ENCODE measurements around the gene NOTUM. TPM values are rescaled to one million over a fixed set of nuclear protein-coding genes. Genes with fewer than 3 reads are reported as not detected.
"Not testable (repeated sequence)": the region's sequence is repeated elsewhere in the genome, so short reads cannot be mapped to it uniquely, and the experiment has no call there.

The NOTUM gene
- total RNA-seq, 2 experiments from 2014 or later, result not detected

DNA sequence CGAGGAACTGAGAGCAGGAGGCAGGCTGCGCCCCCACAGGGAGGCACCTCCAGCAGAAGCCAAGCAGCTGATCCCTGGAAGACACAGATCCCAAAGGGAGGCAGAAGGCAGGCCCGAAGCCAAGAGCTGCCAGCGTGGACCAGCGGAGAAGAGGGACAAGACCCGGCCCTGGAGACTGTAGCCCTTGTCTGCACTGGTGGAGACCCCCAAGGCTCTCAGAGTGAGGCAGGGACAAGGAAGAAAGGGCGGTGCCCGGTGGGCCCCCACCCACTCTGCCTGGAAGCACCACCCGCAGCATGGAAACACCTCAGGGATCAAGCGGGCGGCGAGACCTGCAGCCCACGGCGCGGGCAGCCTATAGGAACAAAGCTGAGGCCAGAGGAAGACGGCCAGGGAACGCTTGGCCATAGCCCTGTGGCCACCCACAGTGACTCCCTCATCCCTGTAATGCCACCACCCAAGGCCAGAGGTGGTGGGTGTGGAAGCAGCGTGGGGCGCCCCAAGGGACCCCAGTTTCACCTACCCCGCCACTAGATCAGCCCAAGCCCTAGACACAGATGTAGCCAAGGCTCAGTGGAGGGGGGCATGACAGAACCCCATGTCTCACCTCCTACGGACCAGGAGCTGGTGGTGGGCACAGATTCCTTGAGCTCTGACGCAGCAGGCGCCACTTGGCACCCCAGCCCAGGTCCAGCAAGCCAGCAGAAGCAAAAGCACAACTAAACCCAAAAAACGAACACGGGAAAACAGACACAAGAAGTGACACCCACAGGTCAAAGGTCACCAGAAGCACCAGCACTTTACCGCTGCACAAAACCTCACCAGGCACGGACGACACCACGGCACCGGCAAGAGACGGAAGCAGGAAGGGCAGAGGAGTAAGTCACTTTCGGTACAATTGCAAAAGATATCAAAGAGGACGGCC, 40.1 kb downstream of the NOTUM start:
- peaks cover 8% of the 10 kb centered on the region for H3K36me3 ChIP-seq (ENCODE audit: insufficient read depth, low read length)
- CTCF ChIA-PET, result interaction anchor here (0.8 kb wide), 1 partner anchor 39 kb away, joined by 3 read pairs; no protein-coding TSS in a partner anchor
- no peaks in the 10 kb centered on the region for H3K27me3 ChIP-seq (ENCODE audit: control insufficient read depth in 1 of 2, insufficient read depth in 2 of 2, low read length in 2 of 2)
- H3K27ac ChIP-seq (ENCODE audit: low read depth in 1 of 2, low read length in 2 of 2), result no peak overlapping the region
- no peak overlapping the region for H3K4me3 ChIP-seq (ENCODE audit: low read length)
- H3K4me3 Mint-ChIP-seq, result peak overlapping the region; percentile 15
- DNase-seq (peak in 2 of 14 experiments; percentile 40 to 56), ATAC-seq (ENCODE audit: poor library complexity) (no peak)
- peaks cover 58% of the 10 kb centered on the region for H3K4me1 ChIP-seq (ENCODE audit: insufficient read depth, low read length)
- no peak overlapping the region for H3K27ac Mint-ChIP-seq
- intact Hi-C loops (cut with DNase I, micrococcal nuclease), result no loop called here
- no peaks in the 10 kb centered on the region for H3K9me3 Mint-ChIP-seq
- H3K36me3 Mint-ChIP-seq (ENCODE audit: low read depth), result peaks cover 23% of the 10 kb centered on the region
- TF ChIP-seq CTCF (IDR thresholded peaks at IDR 0.05), result no peak
- H3K27me3 Mint-ChIP-seq, result no peaks in the 10 kb centered on the region
- H3K4me1 Mint-ChIP-seq (ENCODE audit: low read depth), result peaks cover 35% of the 10 kb centered on the region
- no peaks in the 10 kb centered on the region for H3K9me3 ChIP-seq (ENCODE audit: control insufficient read depth in 1 of 2, insufficient read depth in 1 of 2, low read length in 2 of 2)
- POLR2A ChIA-PET, result interaction anchor here (0.6 kb wide), 1 partner anchor 17 kb away, joined by 3 read pairs; no protein-coding TSS in a partner anchor

DNA sequence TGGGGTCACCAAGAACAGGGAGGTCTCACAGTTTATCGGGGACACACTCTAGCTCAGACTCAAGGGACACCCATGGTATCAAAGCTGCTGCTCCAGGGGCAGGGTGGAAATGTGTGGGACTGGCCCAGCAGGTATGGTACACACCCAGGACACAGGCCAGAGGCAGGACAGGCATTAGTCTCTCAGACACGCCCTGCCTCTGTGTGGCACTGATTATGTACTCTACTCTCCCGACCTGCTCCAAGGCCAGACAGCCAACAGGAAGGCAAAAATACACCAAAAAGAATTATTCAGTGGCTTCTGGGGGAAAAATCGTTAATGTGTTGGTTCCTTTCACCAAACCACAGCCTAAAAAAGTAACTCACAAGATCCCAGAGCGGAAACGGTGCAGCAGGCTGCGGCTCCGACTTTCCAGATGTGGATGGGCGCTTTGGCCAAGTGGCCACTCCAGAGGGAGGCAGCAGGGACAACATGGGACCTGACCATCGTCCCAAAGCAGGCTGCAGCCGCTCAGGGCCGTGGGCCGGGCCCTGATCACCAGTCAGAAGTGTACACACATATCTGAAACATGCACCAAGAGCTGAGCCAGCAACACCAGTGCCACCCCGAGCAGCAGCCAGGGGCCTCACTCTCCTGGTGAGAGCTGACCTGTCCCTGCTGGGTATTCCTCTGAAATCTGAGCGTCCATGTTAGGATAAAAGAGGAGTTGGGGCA, 42.0 kb downstream of the NOTUM start:
- Mint-ChIP-seq H3K4me3 (peak overlapping the region; percentile 66), H3K27me3 (no peaks in the 10 kb centered on the region), H3K27ac (peak overlapping the region; percentile 85), H3K36me3 (ENCODE audit: low read depth) (peaks cover 37% of the 10 kb centered on the region), H3K9me3 (no peaks in the 10 kb centered on the region), H3K4me1 (ENCODE audit: low read depth) (peaks cover 27% of the 10 kb centered on the region)
- ATAC-seq (ENCODE audit: poor library complexity), result no peak
- TF ChIP-seq CTCF (IDR thresholded peaks at IDR 0.05), result no peak
- peaks cover 27% of the 10 kb centered on the region for H3K36me3 ChIP-seq (ENCODE audit: insufficient read depth, low read length)
- no peaks in the 10 kb centered on the region for H3K27me3 ChIP-seq (ENCODE audit: control insufficient read depth in 1 of 2, insufficient read depth in 2 of 2, low read length in 2 of 2)
- no peak for DNase-seq
- peaks cover 48% of the 10 kb centered on the region for H3K4me1 ChIP-seq (ENCODE audit: insufficient read depth, low read length)
- no peaks in the 10 kb centered on the region for H3K9me3 ChIP-seq (ENCODE audit: control insufficient read depth in 1 of 2, insufficient read depth in 1 of 2, low read length in 2 of 2)
- H3K27ac ChIP-seq (ENCODE audit: low read depth in 1 of 2, low read length in 2 of 2), result peak overlapping the region in 1 of 2 donors; percentile 1
- intact Hi-C loops (cut with DNase I, micrococcal nuclease), result loop anchor here (1.0 to 5.0 kb wide), 2 partner anchors 58 to 87 kb away; partner anchors contain the start of gene MCRIP1 (in 1 of the 2)
- CTCF ChIA-PET, result no interaction called here
- POLR2A ChIA-PET, result no interaction called here
- H3K4me3 ChIP-seq (ENCODE audit: low read length), result no peak overlapping the region

- Mint-ChIP-seq H3K36me3 (ENCODE audit: low read depth) (peaks cover 40% of the 10 kb centered on the region), H3K4me1 (ENCODE audit: low read depth) (peaks cover 26% of the 10 kb centered on the region), H3K27ac (peak overlapping the region; percentile 85), H3K4me3 (peak overlapping the region; percentile 97)
- peak; percentile 5 for ATAC-seq (ENCODE audit: poor library complexity)
- peak overlapping the region; percentile 71 for H3K4me3 ChIP-seq (ENCODE audit: low read length)
- intact Hi-C loops (cut with DNase I, micrococcal nuclease), result loop anchor here (1.0 to 5.0 kb wide), 2 partner anchors 57 to 86 kb away; partner anchors contain the start of gene MCRIP1 (in 1 of the 2)
- peaks cover 41% of the 10 kb centered on the region for H3K4me1 ChIP-seq (ENCODE audit: insufficient read depth, low read length)
- H3K27me3 ChIP-seq (ENCODE audit: control insufficient read depth in 1 of 2, insufficient read depth in 2 of 2, low read length in 2 of 2); H3K9me3 ChIP-seq (ENCODE audit: control insufficient read depth in 1 of 2, insufficient read depth in 1 of 2, low read length in 2 of 2); H3K27me3 Mint-ChIP-seq; H3K9me3 Mint-ChIP-seq; CTCF ChIA-PET; DNase-seq: not testable (repeated sequence)
- POLR2A ChIA-PET, result interaction anchor here (3.0 kb wide), 1 partner anchor 9 kb away, joined by 26 read pairs; the partner anchor contains the start of gene MAFG
- H3K36me3 ChIP-seq (ENCODE audit: insufficient read depth, low read length), result peaks cover 34% of the 10 kb centered on the region
- peak overlapping the region in 1 of 2 donors; percentile 23 for H3K27ac ChIP-seq (ENCODE audit: low read depth in 1 of 2, low read length in 2 of 2)
Observed at GRCh38 chr17:81918333-81918669, 42.7 kb downstream of the NOTUM start.

All from CD4-positive, alpha-beta T cell (primary cell).